DOHH2 (cell line): ENCODE results near the gene MIX23.
A peak's percentile ranks its signal among the peaks of the same experiment; 100 is the strongest.

ENCODE experiments used
- H3F3A ChIP-seq: fragments of 200-600 bp; sonication (generic), shearing (Covaris generic); 2 replicates; pipeline ENCODE4 v1.6.0; 2016; ENCODE audit warnings: antibody characterized with exemption, mild to moderate bottlenecking; ENCODE audit not compliant: control insufficient read depth, insufficient read depth
- H3K27ac ChIP-seq: fragments of 200-600 bp; sonication (generic); 2 replicates; pipeline ENCODE4 v1.5.1; 2014; ENCODE audit warnings: low read depth, mild to moderate bottlenecking, low read length, moderate library complexity
- H3K27me3 ChIP-seq: fragments of 200-600 bp; sonication (generic); 2 replicates; pipeline ENCODE4 v1.6.1; 2014; ENCODE audit warnings: mild to moderate bottlenecking, low read length, mixed read lengths; ENCODE audit not compliant: control insufficient read depth
- H3K36me3 ChIP-seq: fragments of 200-600 bp; sonication (generic); 2 replicates; pipeline ENCODE4 v1.6.1; 2014; ENCODE audit warnings: mild to moderate bottlenecking, low read length, moderate library complexity, mixed read lengths; ENCODE audit not compliant: control insufficient read depth
- H3K4me1 ChIP-seq: fragments of 200-600 bp; sonication (generic); 2 replicates; pipeline ENCODE4 v1.6.1; 2014; ENCODE audit warnings: mild to moderate bottlenecking, low read length, mixed read lengths; ENCODE audit not compliant: control insufficient read depth
- H3K4me2 ChIP-seq: fragments of 200-600 bp; sonication (generic); 2 replicates; pipeline ENCODE4 v1.6.0; 2014; ENCODE audit warnings: mild to moderate bottlenecking, low read length, moderate library complexity
- H3K4me3 ChIP-seq: fragments of 200-600 bp; sonication (generic); 2 replicates; pipeline ENCODE4 v1.5.1; 2014; ENCODE audit warnings: mild to moderate bottlenecking, low read length, mixed read lengths
- H3K79me2 ChIP-seq: fragments of 200-600 bp; sonication (generic); 2 replicates; pipeline ENCODE4 v1.6.1; 2014; ENCODE audit warnings: mild to moderate bottlenecking, low read length, mixed read lengths; ENCODE audit not compliant: control insufficient read depth
- H3K9me2 ChIP-seq: fragments of 200-600 bp; sonication (generic); replicated peaks from 2 replicates; pipeline ENCODE4 v1.6.1; 2014; ENCODE audit warnings: mild to moderate bottlenecking, low read length, mixed read lengths; ENCODE audit not compliant: control insufficient read depth
- H3K9me3 ChIP-seq: fragments of 200-600 bp; sonication (generic); 2 replicates; pipeline ENCODE4 v1.6.1; 2014; ENCODE audit warnings: antibody characterized with exemption, low read length, mixed read lengths; ENCODE audit not compliant: control insufficient read depth, insufficient read depth
- H4K20me1 ChIP-seq: fragments of 200-600 bp; sonication (generic); 2 replicates; pipeline ENCODE4 v1.6.0; 2014; ENCODE audit warnings: low read depth, mild to moderate bottlenecking, antibody characterized with exemption, low read length, moderate library complexity; ENCODE audit not compliant: control insufficient read depth, insufficient read depth
- EZH2phosphoT487 ChIP-seq: fragments of 200-600 bp; sonication (generic); IDR thresholded peaks from 2 replicates; pipeline ENCODE4 v1.6.1; 2017; ENCODE audit warnings: borderline replicate concordance, mild to moderate bottlenecking, antibody characterized with exemption, low read length, moderate library complexity, mixed read lengths
- TF ChIP-seq, protein P1 (sequence below): fragments of 200-600 bp; sonication (generic); IDR thresholded peaks from one replicate; pipeline ENCODE4 v1.5.1; 2014; ENCODE audit warnings: antibody characterized with exemption, mild to moderate bottlenecking, low read depth, low read length; ENCODE audit not compliant: poor library complexity, severe bottlenecking

The MIX23 gene

DNA sequence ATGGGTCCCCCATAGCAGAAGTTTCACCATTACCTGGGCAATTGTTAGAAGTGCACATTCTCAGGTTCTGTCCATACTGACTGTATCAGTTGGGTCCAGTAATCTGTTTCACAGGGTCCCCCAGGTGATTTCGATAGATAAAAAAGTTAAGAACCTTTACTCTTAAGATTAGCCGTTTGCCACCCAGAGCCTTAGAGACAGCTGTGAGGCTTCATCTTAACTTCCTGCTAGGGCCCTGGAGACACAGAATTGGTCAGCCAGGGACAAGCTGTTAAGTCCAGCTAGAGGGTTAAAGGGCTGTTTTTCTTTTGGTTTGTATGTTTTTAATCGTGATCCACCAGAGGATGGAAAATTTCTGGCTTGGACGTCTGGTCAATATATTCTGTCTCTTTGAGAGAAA lies 7.6 kb upstream of the MIX23 start:
- Histone ChIP-seq H3F3A (0 out of 2 replicates have a peak, but pooled peaks cover 2% of the 10 kb centered on the region), H3K27ac (no peak overlapping the region), H4K20me1 (peaks cover 7% of the 10 kb centered on the region; the same call in 1 of the 2 replicates), H3K4me1 (peaks cover 36% of the 10 kb centered on the region), H3K79me2 (peaks cover 81% of the 10 kb centered on the region), H3K4me2 (no peak overlapping the region), H3K9me3 (no peaks in the 10 kb centered on the region), H3K36me3 (peaks cover 62% of the 10 kb centered on the region), H3K27me3 (no peaks in the 10 kb centered on the region), H3K4me3 (no peak overlapping the region), H3K9me2 (no peaks in the 10 kb centered on the region)
- TF ChIP-seq, protein P1, sequence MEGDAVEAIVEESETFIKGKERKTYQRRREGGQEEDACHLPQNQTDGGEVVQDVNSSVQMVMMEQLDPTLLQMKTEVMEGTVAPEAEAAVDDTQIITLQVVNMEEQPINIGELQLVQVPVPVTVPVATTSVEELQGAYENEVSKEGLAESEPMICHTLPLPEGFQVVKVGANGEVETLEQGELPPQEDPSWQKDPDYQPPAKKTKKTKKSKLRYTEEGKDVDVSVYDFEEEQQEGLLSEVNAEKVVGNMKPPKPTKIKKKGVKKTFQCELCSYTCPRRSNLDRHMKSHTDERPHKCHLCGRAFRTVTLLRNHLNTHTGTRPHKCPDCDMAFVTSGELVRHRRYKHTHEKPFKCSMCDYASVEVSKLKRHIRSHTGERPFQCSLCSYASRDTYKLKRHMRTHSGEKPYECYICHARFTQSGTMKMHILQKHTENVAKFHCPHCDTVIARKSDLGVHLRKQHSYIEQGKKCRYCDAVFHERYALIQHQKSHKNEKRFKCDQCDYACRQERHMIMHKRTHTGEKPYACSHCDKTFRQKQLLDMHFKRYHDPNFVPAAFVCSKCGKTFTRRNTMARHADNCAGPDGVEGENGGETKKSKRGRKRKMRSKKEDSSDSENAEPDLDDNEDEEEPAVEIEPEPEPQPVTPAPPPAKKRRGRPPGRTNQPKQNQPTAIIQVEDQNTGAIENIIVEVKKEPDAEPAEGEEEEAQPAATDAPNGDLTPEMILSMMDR: no peak
- no peak for TF ChIP-seq EZH2phosphoT487

DNA sequence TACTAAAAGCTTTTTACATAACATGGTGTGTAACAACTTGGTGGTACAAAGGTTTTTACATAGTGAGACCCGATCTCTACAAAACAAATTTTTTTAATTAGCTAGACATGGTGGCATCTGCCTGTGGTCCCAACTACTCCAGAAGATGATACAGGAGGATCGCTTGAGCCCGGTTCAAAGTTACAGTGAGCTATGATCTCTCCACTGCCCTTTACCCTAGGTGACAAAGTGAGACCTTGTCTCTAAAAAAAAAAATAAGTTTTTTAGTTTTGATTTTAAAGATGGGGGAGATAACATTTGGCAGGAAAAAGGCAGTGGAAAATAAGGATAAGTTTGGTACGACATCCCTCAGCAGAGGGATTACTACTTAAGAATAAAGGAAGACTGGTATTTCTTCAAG lies 6.9 kb upstream of the MIX23 start:
- H3K79me2 ChIP-seq: peaks cover 87% of the 10 kb centered on the region
- H3K9me2 ChIP-seq: no peaks in the 10 kb centered on the region
- TF ChIP-seq EZH2phosphoT487: no peak
- TF ChIP-seq, protein P1: no peak
- H4K20me1 ChIP-seq: peaks cover 7% of the 10 kb centered on the region; the same call in 1 of the 2 replicates
- peaks cover 64% of the 10 kb centered on the region for H3K36me3 ChIP-seq
- peaks cover 42% of the 10 kb centered on the region for H3K4me1 ChIP-seq
- H3K27me3 ChIP-seq: no peaks in the 10 kb centered on the region
- no peaks in the 10 kb centered on the region for H3K9me3 ChIP-seq
- H3K4me2 ChIP-seq: no peak overlapping the region
- no peak overlapping the region for H3K27ac ChIP-seq
- no peak overlapping the region for H3K4me3 ChIP-seq
- 0 out of 2 replicates have a peak, but pooled peaks cover 2% of the 10 kb centered on the region for H3F3A ChIP-seq

DNA sequence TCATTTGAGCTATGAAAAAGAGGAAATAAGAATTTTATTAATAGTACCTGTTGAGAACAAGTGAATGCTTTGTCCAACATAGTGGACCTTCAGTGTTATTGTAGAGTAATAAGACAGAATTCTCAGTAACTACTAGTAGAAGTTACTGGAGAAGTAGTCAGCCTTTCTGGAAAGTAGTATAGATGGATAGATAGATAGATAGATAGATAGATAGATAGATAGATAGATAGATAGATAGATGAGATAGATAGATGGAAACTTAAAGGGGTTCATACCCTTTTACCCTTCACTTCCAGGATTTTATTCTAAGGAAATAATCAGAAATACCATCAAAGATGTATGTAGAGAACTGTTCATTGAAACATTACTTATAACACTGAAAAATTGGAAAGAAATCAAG lies 6.2 kb upstream of the MIX23 start:
- Histone ChIP-seq H3K79me2 (peaks cover 89% of the 10 kb centered on the region), H3K9me2 (no peaks in the 10 kb centered on the region), H3K4me2 (no peak overlapping the region), H3K27me3 (no peaks in the 10 kb centered on the region), H3K27ac (no peak overlapping the region), H3K4me1 (peaks cover 42% of the 10 kb centered on the region), H3F3A (0 out of 2 replicates have a peak, but pooled peaks cover 2% of the 10 kb centered on the region), H3K9me3 (no peaks in the 10 kb centered on the region), H4K20me1 (peaks cover 7% of the 10 kb centered on the region; the same call in 1 of the 2 replicates), H3K4me3 (no peak overlapping the region), H3K36me3 (peaks cover 59% of the 10 kb centered on the region)
- TF ChIP-seq EZH2phosphoT487: no peak

DNA sequence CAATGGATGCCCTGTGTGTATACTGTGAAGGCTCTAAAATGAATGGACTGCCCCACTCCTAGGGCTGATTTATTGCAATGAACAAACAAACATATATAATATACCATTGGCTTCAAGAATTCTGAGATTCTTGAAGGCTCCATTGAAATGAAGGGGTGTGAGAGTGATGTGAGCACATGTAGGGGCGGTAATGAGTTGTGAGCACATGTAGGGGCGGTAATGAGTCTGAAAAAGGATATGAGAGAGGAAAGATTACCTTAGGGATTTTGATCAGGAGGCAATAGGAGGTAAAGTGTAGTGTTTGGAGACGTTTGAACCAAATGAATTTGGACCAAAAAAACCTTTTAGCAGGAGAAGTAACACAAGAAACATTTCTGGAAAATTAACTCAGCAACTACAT lies 4.7 kb upstream of the MIX23 start:
- Histone ChIP-seq H3K4me3 (0 out of 2 replicates have a peak overlapping the region, but pooled peaks have one; percentile 76), H3K9me3 (no peaks in the 10 kb centered on the region), H3K36me3 (peaks cover 45% of the 10 kb centered on the region), H3K4me1 (peaks cover 49% of the 10 kb centered on the region), H3K27me3 (no peaks in the 10 kb centered on the region), H4K20me1 (peaks cover 3% of the 10 kb centered on the region; the same call in 1 of the 2 replicates), H3K9me2 (no peaks in the 10 kb centered on the region), H3F3A (0 out of 2 replicates have a peak, but pooled peaks cover 2% of the 10 kb centered on the region), H3K79me2 (peaks cover 88% of the 10 kb centered on the region), H3K27ac (no peak overlapping the region), H3K4me2 (peak overlapping the region; percentile 99)
- TF ChIP-seq EZH2phosphoT487: no peak
- TF ChIP-seq, protein P1: no peak
